Activated naive CD8-positive, alpha-beta T cell treated with anti-CD3 and anti-CD28 coated beads for 36 hours (primary cell): ENCODE data around the gene LSM11. TPM values are rescaled to one million over a fixed set of nuclear protein-coding genes. Genes with fewer than 3 reads are reported as not detected.
"Not testable (repeated sequence)": the region's sequence is repeated elsewhere in the genome, so short reads cannot be mapped to it uniquely, and the experiment has no call there.

ENCODE experiments used
- DNase-seq: peaks from one replicate; pipeline ENCODE4 v3.0.0; 2021
- H3K27ac Mint-ChIP-seq: one replicate; pipeline ENCODE4 v1.8.0; 2022; ENCODE audit warnings: mild to moderate bottlenecking, moderate library complexity, mixed read lengths
- H3K27me3 Mint-ChIP-seq: one replicate; pipeline ENCODE4 v1.8.0; 2022; ENCODE audit warnings: mild to moderate bottlenecking, mixed read lengths
- H3K36me3 Mint-ChIP-seq: one replicate; pipeline ENCODE4 v1.8.0; 2021; ENCODE audit warnings: mild to moderate bottlenecking, mixed read lengths
- H3K4me1 Mint-ChIP-seq: one replicate; pipeline ENCODE4 v1.8.0; 2021; ENCODE audit warnings: mixed read lengths
- H3K4me3 Mint-ChIP-seq: one replicate; pipeline ENCODE4 v1.8.0; 2022; ENCODE audit warnings: mild to moderate bottlenecking, moderate library complexity, mixed read lengths
- H3K9me3 Mint-ChIP-seq: one replicate; pipeline ENCODE4 v1.8.0; 2022; ENCODE audit warnings: mixed read lengths
- total RNA-seq, 2 experiments: library from RNA; stranded (reverse); gene quantifications; one replicate each; pipeline ENCODE4 v1.2.3, GENCODE V29; 2021

The LSM11 gene
- 1 to 10 TPM; 6.7 to 7.5 TPM for total RNA-seq

GRCh38 chr5:157743163-157744050, at the start of gene LSM11:
Gene LSM11 (plus strand): TSS chr5:157743712. CDS start chr5:157743751, 39 bp downstream.
- Mint-ChIP-seq H3K4me1 (peaks cover 29% of the 10 kb centered on the region), H3K27me3 (no peaks in the 10 kb centered on the region), H3K36me3 (peaks cover 22% of the 10 kb centered on the region), H3K4me3 (peak within 1 kb of the TSS; percentile 91), H3K9me3 (no peaks in the 10 kb centered on the region), H3K27ac (peak within 1 kb of the TSS; percentile 81)
- peak; percentile 91 for DNase-seq

- not testable (repeated sequence) for H3K4me3 Mint-ChIP-seq, H3K27ac Mint-ChIP-seq, H3K4me1 Mint-ChIP-seq, H3K36me3 Mint-ChIP-seq, DNase-seq
- H3K9me3 Mint-ChIP-seq: peaks cover 14% of the 10 kb centered on the region
- H3K27me3 Mint-ChIP-seq: peaks cover 18% of the 10 kb centered on the region
Observed at GRCh38 chr5:157693816-157694215, 49.7 kb upstream of the LSM11 start.

- H3K4me3 Mint-ChIP-seq: not testable (repeated sequence)
Observed at GRCh38 chr5:157696154-157696553, 47.4 kb upstream of the LSM11 start.

GRCh38 chr5:157698674-157699073, 44.8 kb upstream of the LSM11 start:
- not testable (repeated sequence) for H3K27ac Mint-ChIP-seq, H3K36me3 Mint-ChIP-seq, H3K27me3 Mint-ChIP-seq, H3K9me3 Mint-ChIP-seq, H3K4me3 Mint-ChIP-seq, DNase-seq, H3K4me1 Mint-ChIP-seq

More at GRCh38 chr5:157696154-157696553, 47.4 kb upstream of the LSM11 start:
- not testable (repeated sequence) for H3K36me3 Mint-ChIP-seq, H3K4me1 Mint-ChIP-seq, H3K27ac Mint-ChIP-seq, DNase-seq
- Mint-ChIP-seq H3K27me3 (peaks cover 15% of the 10 kb centered on the region), H3K9me3 (peaks cover 13% of the 10 kb centered on the region)

- Mint-ChIP-seq H3K9me3 (peaks cover under 1% of the 10 kb centered on the region), H3K27ac (no peak overlapping the region), H3K27me3 (peaks cover 14% of the 10 kb centered on the region), H3K4me1 (no peaks in the 10 kb centered on the region), H3K36me3 (no peaks in the 10 kb centered on the region), H3K4me3 (no peak overlapping the region)
- no peak for DNase-seq
Observed at GRCh38 chr5:157703736-157704135, 39.8 kb upstream of the LSM11 start.

GRCh38 chr5:157708866-157709265, 34.6 kb upstream of the LSM11 start:
- Mint-ChIP-seq H3K36me3 (no peaks in the 10 kb centered on the region), H3K27me3 (peaks cover 18% of the 10 kb centered on the region), H3K4me1 (no peaks in the 10 kb centered on the region), H3K4me3 (no peak overlapping the region), H3K9me3 (peaks cover 1% of the 10 kb centered on the region), H3K27ac (no peak overlapping the region)
- DNase-seq: no peak

- H3K27ac Mint-ChIP-seq: no peak overlapping the region
- H3K36me3 Mint-ChIP-seq: no peaks in the 10 kb centered on the region
- DNase-seq: no peak
- no peak overlapping the region for H3K4me3 Mint-ChIP-seq
- H3K4me1 Mint-ChIP-seq: no peaks in the 10 kb centered on the region
- H3K9me3 Mint-ChIP-seq: peaks cover 1% of the 10 kb centered on the region
- peaks cover 18% of the 10 kb centered on the region for H3K27me3 Mint-ChIP-seq
Observed at GRCh38 chr5:157709346-157709745, 34.2 kb upstream of the LSM11 start.

GRCh38 chr5:157710431-157710830, 33.1 kb upstream of the LSM11 start:
- peaks cover 18% of the 10 kb centered on the region for H3K27me3 Mint-ChIP-seq
- DNase-seq: no peak
- no peaks in the 10 kb centered on the region for H3K36me3 Mint-ChIP-seq
- H3K9me3 Mint-ChIP-seq: peaks cover 1% of the 10 kb centered on the region
- no peak overlapping the region for H3K4me3 Mint-ChIP-seq
- H3K4me1 Mint-ChIP-seq: peaks cover 2% of the 10 kb centered on the region
- H3K27ac Mint-ChIP-seq: no peak overlapping the region

GRCh38 chr5:157710882-157711281, 32.6 kb upstream of the LSM11 start:
- Mint-ChIP-seq H3K36me3 (peaks cover 3% of the 10 kb centered on the region), H3K27me3 (peaks cover 18% of the 10 kb centered on the region), H3K27ac (no peak overlapping the region), H3K4me1 (peaks cover 2% of the 10 kb centered on the region), H3K4me3 (no peak overlapping the region), H3K9me3 (peaks cover 1% of the 10 kb centered on the region)
- no peak for DNase-seq

GRCh38 chr5:157713830-157714595, 29.5 kb upstream of the LSM11 start:
- Mint-ChIP-seq H3K4me1 (peaks cover 11% of the 10 kb centered on the region), H3K27me3 (peaks cover 4% of the 10 kb centered on the region), H3K36me3 (peaks cover 6% of the 10 kb centered on the region), H3K27ac (no peak overlapping the region), H3K9me3 (peaks cover 1% of the 10 kb centered on the region), H3K4me3 (no peak overlapping the region)
- DNase-seq: no peak

GRCh38 chr5:157714596-157714864, 29.0 kb upstream of the LSM11 start:
- no peak for DNase-seq
- Mint-ChIP-seq H3K27me3 (peaks cover 4% of the 10 kb centered on the region), H3K4me1 (peaks cover 11% of the 10 kb centered on the region), H3K9me3 (no peaks in the 10 kb centered on the region), H3K4me3 (no peak overlapping the region), H3K27ac (no peak overlapping the region), H3K36me3 (peaks cover 6% of the 10 kb centered on the region)

GRCh38 chr5:157718519-157718918, 25.0 kb upstream of the LSM11 start:
- H3K27ac Mint-ChIP-seq: no peak overlapping the region
- peaks cover 11% of the 10 kb centered on the region for H3K4me1 Mint-ChIP-seq

GRCh38 chr5:157719245-157719644, 24.3 kb upstream of the LSM11 start:
- peaks cover 18% of the 10 kb centered on the region for H3K36me3 Mint-ChIP-seq
- peaks cover 2% of the 10 kb centered on the region for H3K9me3 Mint-ChIP-seq
- no peak overlapping the region for H3K27ac Mint-ChIP-seq
- H3K4me1 Mint-ChIP-seq: peaks cover 11% of the 10 kb centered on the region
- H3K4me3 Mint-ChIP-seq: no peak overlapping the region
- no peak for DNase-seq
- no peaks in the 10 kb centered on the region for H3K27me3 Mint-ChIP-seq

More at GRCh38 chr5:157718519-157718918, 25.0 kb upstream of the LSM11 start:
- no peak for DNase-seq
- H3K27me3 Mint-ChIP-seq: no peaks in the 10 kb centered on the region
- peaks cover 2% of the 10 kb centered on the region for H3K9me3 Mint-ChIP-seq
- no peak overlapping the region for H3K4me3 Mint-ChIP-seq
- peaks cover 15% of the 10 kb centered on the region for H3K36me3 Mint-ChIP-seq

GRCh38 chr5:157721159-157721558, 22.4 kb upstream of the LSM11 start:
- Mint-ChIP-seq H3K27me3 (no peaks in the 10 kb centered on the region), H3K27ac (no peak overlapping the region), H3K4me1 (peaks cover 9% of the 10 kb centered on the region), H3K4me3 (no peak overlapping the region), H3K36me3 (peaks cover 21% of the 10 kb centered on the region), H3K9me3 (peaks cover 2% of the 10 kb centered on the region)
- DNase-seq: no peak

GRCh38 chr5:157722895-157723294, 20.6 kb upstream of the LSM11 start:
- not testable (repeated sequence) for H3K4me1 Mint-ChIP-seq, H3K4me3 Mint-ChIP-seq, H3K27ac Mint-ChIP-seq, DNase-seq, H3K27me3 Mint-ChIP-seq, H3K9me3 Mint-ChIP-seq
- peaks cover 30% of the 10 kb centered on the region for H3K36me3 Mint-ChIP-seq
